Esophagus squamous epithelium (tissue), 5 donors: ENCODE data around the gene PPP2R5A. TPM values are rescaled to one million over a fixed set of nuclear protein-coding genes. Genes with fewer than 3 reads are reported as not detected.
A peak's percentile ranks its signal among the peaks of the same experiment; 100 is the strongest.

Source experiments
- DNase-seq: peaks from one replicate; lab custom pipeline; 2025; lab: John Stamatoyannopoulos, UW
- H3K27ac ChIP-seq, 4 donors: fragments of 200-600 bp; sonication (generic); one replicate each; pipeline ENCODE4 v1.5.1; 2016 to 2019; ENCODE audit warnings: mild to moderate bottlenecking in 1 of 4
- H3K27me3 ChIP-seq, 4 donors: fragments of 200-600 bp; sonication (generic); 1 replicate in 3 of 4; 2 replicates in 1 of 4; pipeline versions ENCODE4 v1.5.1 to v1.6.0; 2017 to 2021; ENCODE audit warnings: antibody characterized with exemption in 1 of 4
- H3K36me3 ChIP-seq, 3 donors: fragments of 200-600 bp; sonication (generic); one replicate each; pipeline ENCODE4 v1.5.1; 2016 to 2019
- H3K4me1 ChIP-seq, 3 donors: fragments of 200-600 bp; sonication (generic); one replicate each; pipeline ENCODE4 v1.5.1; 2017 to 2019
- H3K4me3 ChIP-seq, 4 donors: fragments of 200-600 bp; sonication (generic); 1 replicate in 3 of 4; 2 replicates in 1 of 4; pipeline ENCODE4 v1.5.1; 2016 to 2019; ENCODE audit warnings: mild to moderate bottlenecking in 2 of 4, moderate library complexity in 1 of 4
- H3K9me3 ChIP-seq, 3 donors: fragments of 200-600 bp; sonication (generic); one replicate each; pipeline ENCODE4 v1.5.1; 2016 to 2019
- CTCF ChIP-seq, 6 experiments: fragments of 450-650 bp in 4 of 6; fragments of 200-600 bp in 2 of 6; sonication (generic) in 2 of 6; IDR thresholded peaks; one replicate each; pipeline ENCODE4 v1.5.1; 2016 to 2019; ENCODE audit warnings: antibody characterized with exemption in 6 of 6, mild to moderate bottlenecking in 4 of 6, moderate library complexity in 4 of 6
- POLR2A ChIP-seq, 4 donors: fragments of 450-650 bp; IDR thresholded peaks; one replicate each; pipeline ENCODE4 v1.6.1; 2017; ENCODE audit warnings: antibody characterized with exemption in 4 of 4, mild to moderate bottlenecking in 4 of 4, moderate library complexity in 3 of 4
- WGBS, 2 donors: methylation state at CpG; one replicate each; pipeline ENCODE4 v1.1.5; 2018; 5-methylcytosine and 5-hydroxymethylcytosine counted together
- intact Hi-C: fragments of 100-400 bp; cut with DNase I; formaldehyde crosslinking; loops from one replicate; pipeline ENCODE4 v1.15.0; 2022
- total RNA-seq, 4 donors: library from RNA; depleted of rRNA; stranded (reverse); fragments of >200 nt; gene quantifications; one replicate each; pipeline ENCODE4 v1.1.0, GENCODE V29; 2016
- donor health status: DM: yes; HTN: yes; CAD: no.

The PPP2R5A gene
- total RNA-seq, 4 donors from 2014 or later, result 57.5 to 78.8 (median 63.7) TPM

DNA sequence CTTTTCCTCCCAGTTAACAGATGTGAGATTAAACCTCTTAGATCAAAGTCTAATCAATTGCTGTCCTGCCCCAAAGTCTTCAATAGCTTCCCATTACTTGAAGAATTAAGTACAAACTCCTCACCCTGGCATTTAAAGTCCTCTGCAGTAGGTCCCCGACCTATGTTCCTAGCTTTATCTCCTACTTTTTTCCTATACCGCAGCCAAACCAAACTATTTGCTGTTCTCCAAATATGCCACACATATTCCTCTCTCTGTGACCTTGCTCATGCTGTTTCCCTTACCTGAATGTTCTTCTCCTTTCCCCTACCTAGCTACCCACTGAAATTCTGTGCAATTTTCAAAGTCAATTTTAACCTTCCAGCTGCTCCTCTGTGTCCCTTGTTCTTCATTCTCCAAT, 14.0 kb upstream of the PPP2R5A start:
- no peak for TF ChIP-seq CTCF (IDR thresholded peaks at IDR 0.05)
- no peak for TF ChIP-seq POLR2A (IDR thresholded peaks at IDR 0.05)
- no peak overlapping the region for H3K27ac ChIP-seq

GRCh38 chr1:212271823-212272485, 13.3 kb upstream of the PPP2R5A start:
- 75 to 82% methylated on average over 3 of the region's 3 CpGs for WGBS, 2 donors
- TF ChIP-seq POLR2A (IDR thresholded peaks at IDR 0.05) (no peak), CTCF (IDR thresholded peaks at IDR 0.05) (no peak)
- Histone ChIP-seq H3K9me3 (no peaks in the 10 kb centered on the region), H3K27me3 (no peaks in the 10 kb centered on the region), H3K4me3 (no peak overlapping the region), H3K4me1 (no peaks in the 10 kb centered on the region), H3K36me3 (no peaks in the 10 kb centered on the region), H3K27ac (peak overlapping the region in 1 of 4 donors; percentile 31)
- intact Hi-C loops, result no loop called here
- no peak for DNase-seq

More for the DNA sequence above, 14.0 kb upstream of the PPP2R5A start:
- H3K9me3 ChIP-seq, result no peaks in the 10 kb centered on the region
- H3K4me1 ChIP-seq, result no peaks in the 10 kb centered on the region
- 89 to 94% methylated on average over 2 of the region's 2 CpGs for WGBS, 2 donors
- intact Hi-C loops, result no loop called here
- DNase-seq, result no peak
- H3K4me3 ChIP-seq, result no peak overlapping the region
- no peaks in the 10 kb centered on the region for H3K27me3 ChIP-seq
- H3K36me3 ChIP-seq, result no peaks in the 10 kb centered on the region

- Histone ChIP-seq H3K4me1 (peaks cover 0 to 12% (median 3%) of the 10 kb centered on the region in 3 donors), H3K27me3 (no peaks in the 10 kb centered on the region), H3K36me3 (no peaks in the 10 kb centered on the region), H3K27ac (no peak overlapping the region), H3K4me3 (no peak overlapping the region), H3K9me3 (no peaks in the 10 kb centered on the region)
- intact Hi-C loops, result no loop called here
- WGBS, 2 donors, result 58 to 73% methylated on average over 2 of the region's 2 CpGs
- no peak for TF ChIP-seq POLR2A (IDR thresholded peaks at IDR 0.05)
- TF ChIP-seq CTCF (IDR thresholded peaks at IDR 0.05), result no peak
- DNase-seq, result no peak
These were observed 3.6 kb upstream of the PPP2R5A start for GRCh38 chr1:212281590-212281989.

- intact Hi-C loops, result no loop called here
- Histone ChIP-seq H3K4me3 (peak overlapping the region in 3 of 4 donors; percentile 64 to 89 (median 81)), H3K4me1 (peaks cover 3 to 30% (median 4%) of the 10 kb centered on the region in 3 donors), H3K27me3 (no peaks in the 10 kb centered on the region), H3K9me3 (no peaks in the 10 kb centered on the region), H3K36me3 (no peaks in the 10 kb centered on the region), H3K27ac (peak overlapping the region in 2 of 4 donors; percentile 99)
- TF ChIP-seq CTCF (IDR thresholded peaks at IDR 0.05), result no peak
- no peak for TF ChIP-seq POLR2A (IDR thresholded peaks at IDR 0.05)
- 38 to 81% methylated on average over 9 of the region's 9 CpGs for WGBS, 2 donors
- no peak for DNase-seq
These were observed 1.5 kb upstream of the PPP2R5A start for GRCh38 chr1:212283741-212284140.

DNA sequence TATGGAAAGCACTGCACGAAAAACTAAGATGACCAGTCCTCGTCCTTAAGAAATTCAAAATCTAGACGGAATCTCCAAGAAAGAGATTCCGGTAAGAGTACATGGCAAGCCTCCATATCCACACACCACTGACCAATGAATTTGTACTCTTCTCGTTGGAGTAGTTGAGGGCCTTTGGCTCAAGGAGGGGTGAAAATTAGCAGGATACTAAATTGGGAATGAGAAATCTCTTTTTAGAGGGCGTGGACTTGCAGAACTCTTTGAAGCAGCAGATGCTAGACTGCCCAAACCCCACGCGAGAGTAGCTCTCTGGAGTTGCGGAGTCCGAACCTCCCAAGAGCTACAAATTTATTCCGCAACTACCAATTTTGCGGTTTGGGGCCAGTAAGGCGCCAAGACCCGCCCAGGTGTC, 872 bp upstream of the PPP2R5A start:
- WGBS, 2 donors, result 13 to 17% methylated on average over 13 to 14 of the region's 14 CpGs
- Histone ChIP-seq H3K4me1 (peaks cover 4 to 36% (median 6%) of the 10 kb centered on the region in 3 donors), H3K27ac (peak overlapping the region; percentile 92 to 100 (median 99)), H3K4me3 (peak overlapping the region; percentile 64 to 91 (median 85)), H3K9me3 (no peaks in the 10 kb centered on the region), H3K36me3 (no peaks in the 10 kb centered on the region), H3K27me3 (no peaks in the 10 kb centered on the region)
- no peak for DNase-seq
- intact Hi-C loops, result no loop called here
- TF ChIP-seq POLR2A (IDR thresholded peaks at IDR 0.05) (no peak), CTCF (IDR thresholded peaks at IDR 0.05) (no peak)
